GM18499 (cell line): ENCODE results near the gene CHAF1A.

Experiments
- ATAC-seq: cut with Tn5 transposase; IDR thresholded peaks from one replicate; pipeline ENCODE4 v1.9.1; 2021; ENCODE audit warnings: moderate number of reproducible peaks; ENCODE audit not compliant: insufficient read depth, unreplicated experiment

Gene CHAF1A

GRCh38 chr19:4431808-4432674, 29.6 kb downstream of the CHAF1A start:
- ATAC-seq, result no peak

- ATAC-seq, result no peak
Observed at GRCh38 chr19:4432918-4433506, 30.6 kb downstream of the CHAF1A start.

- ATAC-seq, result no peak
Observed at GRCh38 chr19:4434391-4434790, 32.0 kb downstream of the CHAF1A start.

GRCh38 chr19:4436231-4436630, 33.8 kb downstream of the CHAF1A start:
- ATAC-seq, result no peak

GRCh38 chr19:4437103-4437502, 34.7 kb downstream of the CHAF1A start:
- no peak for ATAC-seq

GRCh38 chr19:4439243-4439642, 36.8 kb downstream of the CHAF1A start:
- ATAC-seq, result no peak

GRCh38 chr19:4441994-4442818, 39.8 kb downstream of the CHAF1A start:
- no peak for ATAC-seq

- ATAC-seq, result no peak
Observed at GRCh38 chr19:4442819-4443146, 40.3 kb downstream of the CHAF1A start.

- no peak for ATAC-seq
Observed at GRCh38 chr19:4443188-4443587, 40.7 kb downstream of the CHAF1A start.

GRCh38 chr19:4443966-4444764, 41.7 kb downstream of the CHAF1A start:
- ATAC-seq, result no peak

- ATAC-seq, result no peak
Observed at GRCh38 chr19:4444765-4445741, 42.6 kb downstream of the CHAF1A start.

- no peak for ATAC-seq
Observed at GRCh38 chr19:4445963-4446703, 43.7 kb downstream of the CHAF1A start.

- ATAC-seq, result no peak
Observed at GRCh38 chr19:4446704-4447200, 44.3 kb downstream of the CHAF1A start.

- ATAC-seq, result no peak
Observed at GRCh38 chr19:4447327-4448146, 45.1 kb downstream of the CHAF1A start.

- no peak for ATAC-seq
Observed at GRCh38 chr19:4448147-4448985, 45.9 kb downstream of the CHAF1A start.

GRCh38 chr19:4449022-4449638, 46.7 kb downstream of the CHAF1A start:
- no peak for ATAC-seq
